Measurements from ENCODE around the gene OR2T6. TPM values are rescaled to one million over a fixed set of nuclear protein-coding genes. Genes with fewer than 3 reads are reported as not detected.

OR2T6 gene
- polyA plus RNA-seq, 1 donor (not counting 4 experiments of a cell fraction or from before 2014, with no cell fraction given): not detected

DNA sequence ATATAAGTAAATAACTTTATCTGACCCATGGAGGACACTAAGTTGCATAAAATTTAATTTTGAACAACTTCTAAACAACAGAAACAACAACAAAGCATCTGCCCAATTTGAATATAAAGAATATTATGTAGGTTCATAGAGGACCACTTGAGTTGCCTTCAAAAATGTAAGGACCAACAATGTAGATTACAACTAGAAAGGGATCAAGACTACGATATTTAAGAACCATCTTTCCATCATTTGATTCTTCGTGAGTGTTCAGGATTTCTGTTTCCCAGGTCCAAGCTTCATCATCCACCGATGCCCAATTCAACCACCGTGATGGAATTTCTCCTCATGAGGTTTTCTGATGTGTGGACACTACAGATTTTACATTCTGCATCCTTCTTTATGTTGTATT is 27.1 kb upstream of the OR2T6 start, which contains the start of gene OR14C36:
TSS of gene OR14C36 (plus strand) at position 301 of the 400 bp plus-strand sequence. CDS start at position 301, 0 bp downstream.
- Histone ChIP-seq H3K79me2 (ENCODE audit: control insufficient read depth, insufficient read depth, low read length) (no peaks in the 10 kb centered on the region), H2AFZ (ENCODE audit: control insufficient read depth, low read length) (no peak within 1 kb of the TSS), H3K27ac (ENCODE audit: control insufficient read depth, insufficient read depth, low read length) (no peak within 1 kb of the TSS), H3K36me3 (ENCODE audit: control insufficient read depth in 2 of 2, extremely low read depth in 1 of 2, insufficient read depth in 2 of 2, low read length in 2 of 2) (no peaks in the 10 kb centered on the region), H3K4me1 (ENCODE audit: control insufficient read depth, extremely low read depth, insufficient read depth, low read length) (no peaks in the 10 kb centered on the region), H4K20me1 (ENCODE audit: control insufficient read depth, extremely low read depth, insufficient read depth, low read length) (no peaks in the 10 kb centered on the region), H3K9me1 (ENCODE audit: control insufficient read depth, extremely low read depth, insufficient read depth, low read length) (no peaks in the 10 kb centered on the region), H3K27me3 (ENCODE audit: control insufficient read depth, extremely low read depth, insufficient read depth, low read length) (no peaks in the 10 kb centered on the region), H3K9me3 (ENCODE audit: control insufficient read depth, low read depth, low read length) (no peaks in the 10 kb centered on the region), H3K4me2 (ENCODE audit: control insufficient read depth, extremely low read depth, insufficient read depth, low read depth, low read length) (no peak within 1 kb of the TSS), H3K9ac (ENCODE audit: control insufficient read depth, extremely low read depth, insufficient read depth, low read length) (no peak within 1 kb of the TSS), H3K4me3 (ENCODE audit: control insufficient read depth in 2 of 3, extremely low read depth in 1 of 3, insufficient read depth in 2 of 3, low read depth in 1 of 3, low read length in 3 of 3) (no peak within 1 kb of the TSS)
- dilution Hi-C loops (cut with MboI; ENCODE audit: extremely low pct_ligation_motif_present, low sequenced_read_pairs): no loop called here
- FAIRE-seq (no peak), DNase-seq (ENCODE audit: low read depth, low spot score) (no peak)
- TF ChIP-seq EZH2 (IDR thresholded peaks at IDR 0.05; ENCODE audit: low read length): no peak
- TF ChIP-seq, protein P1, sequence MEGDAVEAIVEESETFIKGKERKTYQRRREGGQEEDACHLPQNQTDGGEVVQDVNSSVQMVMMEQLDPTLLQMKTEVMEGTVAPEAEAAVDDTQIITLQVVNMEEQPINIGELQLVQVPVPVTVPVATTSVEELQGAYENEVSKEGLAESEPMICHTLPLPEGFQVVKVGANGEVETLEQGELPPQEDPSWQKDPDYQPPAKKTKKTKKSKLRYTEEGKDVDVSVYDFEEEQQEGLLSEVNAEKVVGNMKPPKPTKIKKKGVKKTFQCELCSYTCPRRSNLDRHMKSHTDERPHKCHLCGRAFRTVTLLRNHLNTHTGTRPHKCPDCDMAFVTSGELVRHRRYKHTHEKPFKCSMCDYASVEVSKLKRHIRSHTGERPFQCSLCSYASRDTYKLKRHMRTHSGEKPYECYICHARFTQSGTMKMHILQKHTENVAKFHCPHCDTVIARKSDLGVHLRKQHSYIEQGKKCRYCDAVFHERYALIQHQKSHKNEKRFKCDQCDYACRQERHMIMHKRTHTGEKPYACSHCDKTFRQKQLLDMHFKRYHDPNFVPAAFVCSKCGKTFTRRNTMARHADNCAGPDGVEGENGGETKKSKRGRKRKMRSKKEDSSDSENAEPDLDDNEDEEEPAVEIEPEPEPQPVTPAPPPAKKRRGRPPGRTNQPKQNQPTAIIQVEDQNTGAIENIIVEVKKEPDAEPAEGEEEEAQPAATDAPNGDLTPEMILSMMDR (optimal IDR thresholded peaks at IDR 0.05 in 1 of 3, IDR thresholded peaks at IDR 0.05 in 1 of 3, conservative IDR thresholded peaks at IDR 0.05 in 1 of 3; ENCODE audit: extremely low read depth in 1 of 3, insufficient read depth in 2 of 3, low read length in 3 of 3): no peak

DNA sequence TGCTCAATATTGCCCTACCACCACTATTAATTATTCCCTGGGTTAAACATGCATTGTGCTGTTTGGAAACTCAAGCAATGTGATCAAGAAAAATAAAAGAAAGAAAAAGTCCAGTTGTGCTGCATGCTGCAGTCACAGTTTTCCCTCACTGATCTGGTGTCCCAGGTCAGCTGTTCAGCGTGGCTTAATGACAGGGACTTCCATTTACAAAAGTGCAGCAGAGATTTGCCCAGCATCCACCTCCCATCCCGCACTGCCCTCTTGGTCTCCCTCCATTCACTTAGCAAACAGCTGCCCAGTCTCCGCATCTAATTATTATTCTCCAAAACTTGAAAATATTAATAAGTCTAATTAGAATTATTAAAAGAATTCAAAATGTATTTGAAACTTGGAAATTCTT is 16.1 kb upstream of the OR2T6 start:
- Histone ChIP-seq H3K9me3 (ENCODE audit: control insufficient read depth, low read depth, low read length) (peaks cover 2% of the 10 kb centered on the region), H3K4me3 (ENCODE audit: control insufficient read depth in 2 of 3, extremely low read depth in 1 of 3, insufficient read depth in 2 of 3, low read depth in 1 of 3, low read length in 3 of 3) (no peak overlapping the region), H3K27me3 (ENCODE audit: control insufficient read depth, extremely low read depth, insufficient read depth, low read length) (no peaks in the 10 kb centered on the region), H2AFZ (ENCODE audit: control insufficient read depth, low read length) (no peak overlapping the region), H3K4me2 (ENCODE audit: control insufficient read depth, extremely low read depth, insufficient read depth, low read depth, low read length) (no peak overlapping the region), H3K79me2 (ENCODE audit: control insufficient read depth, insufficient read depth, low read length) (no peaks in the 10 kb centered on the region), H3K27ac (ENCODE audit: control insufficient read depth, insufficient read depth, low read length) (no peak overlapping the region), H4K20me1 (ENCODE audit: control insufficient read depth, extremely low read depth, insufficient read depth, low read length) (no peaks in the 10 kb centered on the region), H3K4me1 (ENCODE audit: control insufficient read depth, extremely low read depth, insufficient read depth, low read length) (no peaks in the 10 kb centered on the region), H3K9me1 (ENCODE audit: control insufficient read depth, extremely low read depth, insufficient read depth, low read length) (no peaks in the 10 kb centered on the region), H3K36me3 (ENCODE audit: control insufficient read depth in 2 of 2, extremely low read depth in 1 of 2, insufficient read depth in 2 of 2, low read length in 2 of 2) (no peaks in the 10 kb centered on the region), H3K9ac (ENCODE audit: control insufficient read depth, extremely low read depth, insufficient read depth, low read length) (no peak overlapping the region)
- dilution Hi-C loops (cut with MboI; ENCODE audit: extremely low pct_ligation_motif_present, low sequenced_read_pairs): no loop called here
- TF ChIP-seq, protein P1 (optimal IDR thresholded peaks at IDR 0.05 in 1 of 3, IDR thresholded peaks at IDR 0.05 in 1 of 3, conservative IDR thresholded peaks at IDR 0.05 in 1 of 3; ENCODE audit: extremely low read depth in 1 of 3, insufficient read depth in 2 of 3, low read length in 3 of 3): no peak
- TF ChIP-seq EZH2 (IDR thresholded peaks at IDR 0.05; ENCODE audit: low read length): no peak
- FAIRE-seq (no peak), DNase-seq (ENCODE audit: low read depth, low spot score) (no peak)

All from keratinocyte (primary cell).